Activated naive CD4-positive, alpha-beta T cell (primary cell): ENCODE measurements around the gene BCAM.

Source experiments
- DNase-seq, 4 experiments: peaks; one replicate each; lab custom pipeline; 2025; lab: John Stamatoyannopoulos, UW

Gene BCAM

GRCh38 chr19:44789943-44790483 lies 18.9 kb upstream of the BCAM start:
- DNase-seq = no peak

- no peak for DNase-seq
Measured at GRCh38 chr19:44792281-44792680, 16.6 kb upstream of the BCAM start.

DNA sequence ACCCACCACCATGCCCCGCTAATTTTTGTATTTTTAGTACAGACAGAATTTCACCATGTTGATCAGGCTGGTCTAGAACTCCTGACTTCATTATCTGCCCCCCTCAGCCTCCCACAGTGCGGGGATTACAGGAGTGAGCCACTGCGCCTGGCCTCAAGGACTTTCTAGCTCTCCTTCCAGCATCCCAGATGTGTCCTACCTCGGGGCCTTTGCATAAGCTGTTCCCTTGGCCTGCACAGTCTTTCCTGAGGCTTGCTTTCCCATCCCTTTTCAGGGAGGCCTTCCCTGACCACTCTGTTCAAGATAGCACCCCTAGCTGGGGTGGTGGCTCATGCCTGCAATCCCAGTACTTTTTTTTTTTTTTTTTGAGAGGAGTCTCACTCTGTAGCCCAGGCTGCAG lies 14.3 kb upstream of the BCAM start:
- no peak for DNase-seq

GRCh38 chr19:44795398-44795987 lies 13.4 kb upstream of the BCAM start:
- DNase-seq = no peak

DNA sequence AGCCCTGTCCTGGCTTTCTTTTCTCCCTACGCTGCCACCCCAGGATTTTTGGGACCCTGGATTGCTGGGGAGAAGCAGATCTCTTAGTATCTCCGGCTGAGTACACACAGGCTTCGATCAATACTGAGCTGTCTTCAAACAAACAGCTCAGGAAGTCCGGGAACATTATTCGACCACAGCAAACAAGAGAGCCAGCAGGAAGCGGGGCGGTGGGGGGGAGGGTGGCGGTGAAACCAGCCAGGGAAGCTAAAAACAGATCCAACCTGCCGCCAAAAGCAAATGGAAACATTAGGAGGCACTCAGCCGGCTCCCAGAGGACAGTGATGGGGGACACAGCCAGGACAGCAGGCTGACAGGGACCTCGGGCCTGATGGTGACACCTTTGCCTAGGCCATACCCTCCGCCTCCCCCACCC lies 12.2 kb upstream of the BCAM start:
- DNase-seq = no peak

DNA sequence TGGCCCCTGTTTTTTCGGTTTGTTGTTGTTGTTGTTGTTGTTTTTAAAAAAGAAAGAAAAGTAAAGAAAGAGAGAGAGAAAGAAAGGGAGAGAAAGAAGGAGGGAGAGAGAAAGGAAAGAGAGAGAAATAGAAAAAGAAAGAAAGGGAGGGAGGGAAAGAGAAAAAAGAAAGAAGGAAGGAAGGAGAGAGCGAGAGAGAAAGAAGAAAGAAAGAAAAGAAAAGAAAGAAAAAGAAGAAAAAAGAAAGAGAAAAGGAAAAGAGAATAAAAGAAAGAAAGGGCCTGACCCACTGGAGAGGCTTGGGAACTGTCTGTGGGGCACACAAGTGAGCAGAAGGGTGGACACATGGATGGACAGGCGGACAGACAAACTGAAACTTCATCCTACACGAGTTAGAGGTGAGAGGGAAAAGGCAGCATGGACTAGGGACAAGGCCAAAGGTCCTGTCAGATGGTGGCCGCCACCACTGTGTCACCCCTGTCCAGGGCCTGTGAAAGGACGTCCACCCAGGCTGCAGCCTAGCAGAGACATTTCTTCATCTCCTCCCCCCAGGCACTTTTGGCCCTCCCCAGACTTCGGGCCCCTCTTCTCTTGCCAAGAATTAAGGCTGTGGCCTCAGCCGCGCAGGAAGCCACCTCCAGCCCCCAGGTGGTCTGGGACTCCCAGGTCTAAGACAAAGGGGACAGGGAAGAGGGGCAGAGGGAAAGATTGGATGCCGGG lies 9.1 kb upstream of the BCAM start:
- DNase-seq = no peak

DNA sequence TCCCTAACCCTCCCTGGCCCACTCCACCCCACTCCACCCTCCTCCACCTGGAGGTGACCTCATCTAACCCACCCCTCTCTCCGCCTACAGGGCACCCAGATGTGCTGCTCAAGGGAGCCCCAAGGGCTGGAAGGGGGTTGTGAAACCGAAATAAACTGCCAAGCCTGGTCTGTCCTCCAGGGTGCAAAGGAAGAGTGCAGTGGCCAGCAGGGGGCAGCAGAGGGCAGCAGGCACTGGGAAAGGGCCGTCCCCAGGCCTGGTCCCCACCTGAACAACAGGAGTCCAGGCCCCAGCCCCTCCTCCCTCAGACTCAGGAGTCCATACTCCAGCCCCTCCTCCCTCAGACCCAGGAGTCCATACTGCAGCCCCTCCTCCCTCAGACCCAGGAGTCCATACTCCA lies 8.4 kb upstream of the BCAM start:
- DNase-seq = peak; percentile 56 to 79 (median 74)

DNA sequence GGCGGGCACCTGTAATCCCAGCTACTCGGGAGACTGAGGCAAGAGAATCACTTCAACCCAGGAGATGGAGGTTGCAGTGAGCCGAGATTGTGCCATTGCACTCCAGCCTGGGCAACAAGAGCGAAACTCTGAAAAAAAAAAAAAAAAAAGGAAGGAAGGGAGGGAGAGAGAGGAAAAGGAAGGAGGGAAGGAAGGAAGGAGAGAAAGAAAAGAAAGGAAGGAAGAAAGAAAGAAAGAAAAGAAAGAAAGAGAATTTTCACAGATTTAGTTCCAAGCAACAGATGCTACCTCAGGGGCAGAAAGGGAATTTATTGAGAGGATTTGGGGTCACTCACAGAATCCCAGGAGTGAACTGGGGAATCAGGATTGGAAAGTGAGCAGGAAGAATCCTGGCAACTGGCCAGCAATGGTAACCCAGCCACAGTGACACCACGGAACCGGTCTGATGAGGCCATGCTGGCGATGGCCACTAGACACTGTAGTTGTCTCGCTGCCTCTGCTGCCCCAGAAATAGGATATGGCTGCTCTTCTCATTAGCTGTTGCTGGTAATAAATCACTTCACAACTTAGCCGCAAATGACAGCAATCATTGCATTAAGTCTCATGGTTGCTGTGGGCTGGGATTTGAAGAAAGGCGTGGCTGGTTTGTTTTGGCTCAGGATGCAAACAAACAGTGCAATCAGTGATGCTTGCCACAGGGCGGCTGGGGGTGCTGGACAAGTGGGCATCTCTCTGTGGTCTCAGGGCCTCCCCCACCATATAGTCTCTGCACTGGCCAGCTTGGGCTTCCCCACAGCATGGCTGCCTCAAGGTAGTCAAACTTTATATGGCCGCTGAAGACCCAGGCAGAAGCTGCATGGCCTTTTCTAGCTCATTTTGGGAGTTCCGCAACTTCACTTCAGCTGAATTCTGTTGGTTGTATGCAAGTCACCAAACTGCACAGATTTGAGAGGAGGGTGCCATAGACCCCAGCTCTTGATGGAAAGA lies 5.2 kb upstream of the BCAM start:
- DNase-seq = no peak

DNA sequence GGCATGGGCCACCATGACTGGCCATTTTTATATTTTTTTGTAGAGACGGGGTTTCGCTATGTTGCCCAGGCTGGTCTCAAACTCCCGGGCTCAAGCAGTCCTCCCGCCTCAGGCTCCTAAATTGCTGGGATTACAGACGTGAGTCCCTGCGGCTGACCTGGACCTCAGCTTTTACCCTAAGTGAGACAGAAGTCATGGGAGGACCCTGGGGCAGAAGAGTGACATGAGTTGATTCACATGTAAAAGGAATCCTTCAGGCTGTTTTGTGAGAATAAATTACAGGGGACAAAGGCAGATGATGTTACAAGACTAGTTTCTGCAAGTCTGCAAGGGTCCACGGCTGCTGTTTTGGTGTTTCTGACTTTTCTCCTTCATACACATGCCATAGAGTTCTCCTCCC lies 2.6 kb upstream of the BCAM start:
- DNase-seq = no peak

- DNase-seq = no peak
Measured at GRCh38 chr19:44807162-44807561, 1.7 kb upstream of the BCAM start.

- DNase-seq = no peak
Measured at GRCh38 chr19:44807652-44808462, 1.0 kb upstream of the BCAM start.

DNA sequence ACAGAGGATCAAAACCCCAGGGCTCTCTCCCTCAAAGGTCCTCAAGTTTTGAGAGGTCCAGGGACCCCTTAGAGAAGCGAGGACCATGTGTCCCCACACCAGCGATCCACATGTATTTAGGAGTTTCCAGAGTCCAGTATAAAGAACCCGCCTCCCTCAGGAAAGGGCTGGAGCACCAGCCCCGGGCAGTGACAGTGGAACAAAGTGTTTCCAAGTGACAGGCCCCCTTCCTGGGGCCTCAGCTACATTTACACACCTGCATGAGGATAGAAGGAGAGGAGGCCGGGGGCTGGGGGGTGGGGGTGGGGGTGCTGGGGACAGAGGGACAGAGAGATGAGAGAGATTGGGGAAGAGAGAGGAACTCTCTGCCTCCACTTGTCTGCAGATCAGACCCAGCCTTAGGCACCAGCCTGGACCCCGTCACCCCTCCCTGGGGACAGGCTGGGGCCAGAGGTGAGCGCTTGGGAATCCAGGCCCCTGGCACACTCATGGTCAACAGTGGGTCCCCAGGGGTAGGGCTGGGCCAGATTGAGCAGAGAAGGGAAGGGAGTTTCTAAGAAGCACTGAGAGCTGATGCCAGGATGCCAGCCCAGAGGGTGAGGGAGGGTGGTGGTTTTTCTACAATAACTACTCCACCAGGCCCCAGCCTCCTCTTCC lies 802 bp downstream of the BCAM start:
- no peak for DNase-seq

DNA sequence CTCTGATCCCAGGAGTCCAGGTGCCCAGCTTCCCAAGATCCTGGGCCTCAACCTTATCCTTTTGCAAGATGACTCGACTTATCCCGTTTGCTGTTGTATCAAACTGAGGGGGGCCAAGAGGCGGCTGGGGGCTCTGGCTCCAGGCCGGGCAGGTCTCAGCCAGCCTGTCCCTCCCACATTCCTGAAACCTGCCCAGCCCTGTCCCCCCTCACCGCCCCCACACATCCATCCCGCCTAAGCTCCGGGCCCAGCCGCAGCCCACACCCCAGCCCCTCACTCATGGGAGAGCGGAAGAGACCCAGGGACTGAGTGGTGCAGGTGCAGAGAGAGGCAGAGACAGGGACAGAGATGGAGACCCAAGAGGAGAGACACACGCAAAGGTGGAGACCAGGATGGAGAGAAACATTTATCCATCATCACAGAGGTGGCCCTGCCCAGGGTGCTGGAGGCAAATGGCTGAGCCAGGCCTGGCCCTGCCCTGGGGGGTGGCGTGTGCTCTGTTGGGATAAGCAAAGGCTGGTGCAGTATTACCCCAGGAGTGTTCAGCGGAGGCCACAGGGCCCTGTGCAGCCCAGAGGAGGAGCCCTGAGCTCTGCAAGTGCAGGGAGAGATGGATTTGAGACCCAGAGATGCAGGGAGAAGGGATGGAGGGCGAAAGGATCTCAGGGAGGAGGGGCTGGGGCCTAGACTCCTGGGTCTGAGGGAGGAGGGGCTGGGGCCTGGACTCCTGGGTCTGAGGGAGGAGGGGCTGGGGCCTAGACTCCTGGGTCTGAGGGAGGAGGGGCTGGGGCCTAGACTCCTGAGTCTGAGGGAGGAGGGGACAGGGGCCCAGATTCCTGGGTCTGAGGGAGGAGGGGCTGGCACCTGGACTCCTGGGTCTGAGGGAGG lies 1.6 kb downstream of the BCAM start:
- no peak for DNase-seq

DNA sequence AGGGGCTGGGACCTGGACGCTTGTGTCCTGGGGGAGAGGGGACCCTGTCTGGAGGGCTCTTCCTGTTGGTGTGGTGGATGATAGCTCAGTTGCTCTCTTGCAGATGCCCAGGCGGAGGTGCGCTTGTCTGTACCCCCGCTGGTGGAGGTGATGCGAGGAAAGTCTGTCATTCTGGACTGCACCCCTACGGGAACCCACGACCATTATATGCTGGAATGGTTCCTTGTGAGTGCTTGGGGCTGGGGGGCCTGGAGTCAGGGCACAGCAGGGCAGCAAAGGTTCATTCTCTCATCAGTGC lies 2.2 kb downstream of the BCAM start:
- no peak for DNase-seq

- DNase-seq = no peak
Measured at GRCh38 chr19:44812142-44812718, 3.3 kb downstream of the BCAM start.

DNA sequence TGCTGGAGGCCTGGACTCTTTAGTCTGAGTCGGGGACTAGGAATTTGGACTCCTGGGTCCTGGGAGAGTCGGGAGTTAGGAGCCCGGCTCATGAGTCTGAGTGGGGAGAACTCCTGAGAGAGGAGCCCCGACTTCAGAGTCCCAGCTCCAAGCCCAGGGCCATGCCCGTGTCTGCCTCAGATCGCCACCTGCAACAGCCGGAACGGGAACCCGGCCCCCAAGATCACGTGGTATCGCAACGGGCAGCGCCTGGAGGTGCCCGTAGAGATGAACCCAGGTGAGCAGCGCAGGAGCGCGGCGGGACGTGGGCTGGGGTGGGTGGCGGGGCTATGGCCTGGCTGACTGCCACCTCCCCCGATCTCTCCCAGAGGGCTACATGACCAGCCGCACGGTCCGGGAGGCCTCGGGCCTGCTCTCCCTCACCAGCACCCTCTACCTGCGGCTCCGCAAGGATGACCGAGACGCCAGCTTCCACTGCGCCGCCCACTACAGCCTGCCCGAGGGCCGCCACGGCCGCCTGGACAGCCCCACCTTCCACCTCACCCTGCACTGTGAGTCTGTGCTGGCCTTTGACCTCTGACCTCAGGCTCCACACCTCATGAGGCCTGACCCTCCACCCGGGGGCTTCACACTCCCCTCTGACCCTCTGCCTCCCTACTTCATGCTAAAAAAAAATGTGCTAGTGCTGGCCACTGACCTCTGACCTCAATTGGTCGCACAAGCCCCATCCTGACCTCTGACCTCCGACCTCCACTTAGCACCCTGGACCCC lies 4.4 kb downstream of the BCAM start:
- DNase-seq = no peak

DNA sequence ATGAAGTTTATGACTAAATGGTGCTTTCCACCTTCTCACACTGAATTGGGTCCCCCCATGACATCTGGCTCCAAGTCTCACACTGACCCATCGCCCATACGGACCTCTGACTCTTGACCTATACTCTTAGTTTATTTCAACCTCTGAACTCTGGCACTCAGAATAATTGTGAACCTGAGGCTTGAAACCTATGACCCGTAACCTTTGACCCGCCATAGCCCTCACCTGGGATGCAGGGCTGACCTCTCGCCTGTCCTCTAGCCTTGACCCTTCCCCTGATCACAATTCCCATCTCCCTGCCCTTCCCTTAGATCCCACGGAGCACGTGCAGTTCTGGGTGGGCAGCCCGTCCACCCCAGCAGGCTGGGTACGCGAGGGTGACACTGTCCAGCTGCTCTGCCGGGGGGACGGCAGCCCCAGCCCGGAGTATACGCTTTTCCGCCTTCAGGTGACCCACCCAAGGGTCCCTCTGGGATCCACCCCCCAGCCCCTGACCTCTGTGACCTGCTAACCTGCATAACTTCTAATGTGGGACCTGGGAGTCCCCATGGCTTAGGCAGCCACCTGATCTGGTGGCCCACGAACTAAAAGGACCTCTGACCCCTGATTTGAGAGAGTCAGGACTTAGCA lies 5.1 kb downstream of the BCAM start:
- DNase-seq = no peak

DNA sequence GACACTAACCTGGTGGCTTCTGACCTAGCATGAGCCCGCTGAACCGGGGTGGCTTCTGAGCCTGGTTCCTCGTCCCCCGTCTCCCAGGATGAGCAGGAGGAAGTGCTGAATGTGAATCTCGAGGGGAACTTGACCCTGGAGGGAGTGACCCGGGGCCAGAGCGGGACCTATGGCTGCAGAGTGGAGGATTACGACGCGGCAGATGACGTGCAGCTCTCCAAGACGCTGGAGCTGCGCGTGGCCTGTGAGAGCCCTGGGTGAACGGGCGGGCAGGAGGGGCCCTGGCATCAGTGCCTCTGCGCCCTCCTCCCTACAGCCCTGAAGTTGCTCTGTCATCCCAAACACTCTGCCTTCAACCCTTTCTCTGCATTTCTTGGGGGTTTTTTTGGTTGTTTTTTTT lies 5.6 kb downstream of the BCAM start:
- DNase-seq = no peak

DNA sequence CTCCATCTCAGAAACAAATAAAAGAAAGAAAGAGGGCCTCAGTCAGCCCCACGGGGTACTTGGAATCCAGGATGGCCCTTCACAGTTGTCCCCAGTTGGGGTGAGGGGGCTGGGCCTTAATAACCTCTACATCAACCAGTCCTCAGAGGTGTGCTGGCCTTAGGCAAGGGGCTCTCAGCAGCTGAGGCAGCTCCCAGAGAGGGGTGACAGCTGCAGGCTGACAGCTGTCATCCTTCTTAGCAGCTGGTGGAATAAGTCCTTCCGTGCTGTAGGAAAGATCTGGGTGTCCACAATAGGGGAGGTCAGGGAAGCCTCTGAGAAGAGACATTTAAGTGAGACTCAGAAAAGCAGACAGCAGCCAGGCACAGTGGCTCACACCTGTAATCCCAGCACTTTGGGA lies 7.4 kb downstream of the BCAM start:
- no peak for DNase-seq
